K562 (cell line): ENCODE data around the gene SLC16A4. TPM values are rescaled to one million over a fixed set of nuclear protein-coding genes. Genes with fewer than 3 reads are reported as not detected.

Experiments
- CBX8 ChIP-seq: fragments of 200-600 bp; sonication (generic); IDR thresholded peaks from 2 replicates; pipeline ENCODE4 v1.6.1; 2012; ENCODE audit warnings: borderline replicate concordance, mixed run types, low read depth, mild to moderate bottlenecking, moderate library complexity, mixed read lengths, low read length, control low read depth, inconsistent platforms; ENCODE audit not compliant: poor library complexity, severe bottlenecking; ENCODE audit errors: extremely low read depth
- FOXK2 ChIP-seq, 2 experiments: fragments of 450-650 bp; IDR thresholded peaks in 1 of 2; conservative IDR thresholded peaks in 1 of 2; 2 replicates each; pipeline ENCODE4 v1.6.1; 2016; ENCODE audit warnings: low read depth in 2 of 2, mild to moderate bottlenecking in 1 of 2
- GABPA ChIP-seq: fragments of 200-800 bp; sonication (Bioruptor generic); conservative IDR thresholded peaks from 2 replicates; pipeline ENCODE4 v1.6.1; 2016; ENCODE audit warnings: low read depth, missing genetic modification characterization, missing compliant biosample characterization
- GATAD2B ChIP-seq: fragments of 450-650 bp; IDR thresholded peaks from 2 replicates; pipeline ENCODE4 v1.6.1; 2017; ENCODE audit warnings: mild to moderate bottlenecking, borderline replicate concordance
- IRF1 ChIP-seq: sonication (generic); formaldehyde crosslinking; IDR thresholded peaks from 2 replicates; pipeline ENCODE4 v1.8.0; 2022; ENCODE audit warnings: missing genetic modification reagents, mild to moderate bottlenecking, borderline replicate concordance
- JUN ChIP-seq, 2 experiments: sonication (generic) in 1 of 2; formaldehyde crosslinking in 1 of 2; IDR thresholded peaks; 2 replicates each; pipeline versions ENCODE4 v1.6.1 to v1.8.0; 2012 to 2022; ENCODE audit warnings: borderline replicate concordance in 2 of 2, mild to moderate bottlenecking in 2 of 2, improper control_type of control experiment in 1 of 2, low read depth in 1 of 2, low read length in 1 of 2, missing genetic modification reagents in 1 of 2
- KAT2B ChIP-seq: IDR thresholded peaks from one replicate; pipeline ENCODE4 v1.6.1; 2012; ENCODE audit warnings: low read depth, mild to moderate bottlenecking, control low read depth, inconsistent platforms, low read length, moderate library complexity
- LARP7 ChIP-seq: fragments of 450-650 bp; IDR thresholded peaks from 2 replicates; pipeline ENCODE4 v1.6.1; 2016
- MECOM ChIP-seq: fragments of 250-450 bp; sonication (Bioruptor Pico); IDR thresholded peaks from 2 replicates; pipeline ENCODE4 v1.8.0; 2022; ENCODE audit warnings: inconsistent platforms
- MEF2A ChIP-seq: IDR thresholded peaks from 2 replicates; pipeline ENCODE4 v1.6.1; 2011; ENCODE audit warnings: low read depth, mild to moderate bottlenecking, low read length, moderate library complexity; ENCODE audit not compliant: control insufficient read depth
- NCOA1 ChIP-seq: fragments of 450-650 bp; IDR thresholded peaks from 2 replicates; pipeline ENCODE4 v1.6.1; 2016; ENCODE audit warnings: low read depth
- PHF8 ChIP-seq: fragments of 200-600 bp; sonication (generic); IDR thresholded peaks from 2 replicates; pipeline ENCODE4 v1.6.1; 2012; ENCODE audit warnings: mixed run types, mild to moderate bottlenecking, inconsistent platforms, low read length, moderate library complexity, borderline replicate concordance
- PREB ChIP-seq: sonication (generic); formaldehyde crosslinking; IDR thresholded peaks from 2 replicates; pipeline ENCODE4 v1.8.1; 2023; ENCODE audit warnings: mild to moderate bottlenecking, missing genetic modification reagents
- SIN3B ChIP-seq: fragments of 450-650 bp; IDR thresholded peaks from 2 replicates; pipeline ENCODE4 v1.6.1; 2017; ENCODE audit warnings: low read depth, mild to moderate bottlenecking, moderate library complexity
- TBP ChIP-seq: optimal IDR thresholded peaks from 2 replicates; pipeline ENCODE3; 2011; ENCODE audit warnings: low read depth, low read length, improper control_type of control experiment
- ZFP1 ChIP-seq: fragments of 450-650 bp; formaldehyde crosslinking; IDR thresholded peaks from 2 replicates; pipeline ENCODE4 v1.4.0; 2020; ENCODE audit warnings: mild to moderate bottlenecking, mixed read lengths
- ZFP36 ChIP-seq: fragments of 150-350 bp; IDR thresholded peaks from 2 replicates; pipeline ENCODE4 v1.6.1; 2018; ENCODE audit warnings: low read length, low read depth; ENCODE audit not compliant: partially characterized antibody
- polyA plus RNA-seq, 8 experiments: library from polyadenylated mRNA; depleted of rRNA in 4 of 8; stranded (reverse) in 5 of 8; unstranded in 3 of 8; fragments of >200 nt; fragmentation: Nextera tagmentation in 2 of 8; fragmentation: Illumina TruSeq in 1 of 8; extraction: Ambion mirVana in 2 of 8; extraction: Trizol in 1 of 8; gene quantifications; 2 replicates each; pipeline versions ENCODE4 v1.2.1 to v1.2.3, GENCODE V29; 2011 to 2014; ENCODE audit warnings: inconsistent platforms in 1 of 8, missing spikeins in 1 of 8
- total RNA-seq, 7 experiments: library from RNA; depleted of rRNA in 6 of 7; stranded (reverse); fragments of >200 nt in 6 of 7; fragmentation: Illumina TruSeq in 2 of 7; extraction: Trizol in 2 of 7; gene quantifications; 2 replicates each; pipeline versions ENCODE4 v1.2.1 to v1.2.3, GENCODE V29; 2011 to 2021; ENCODE audit warnings: low replicate concordance in 1 of 7
- TF ChIP-seq, protein P1 (sequence below): sonication (generic); formaldehyde crosslinking; IDR thresholded peaks from 2 replicates; pipeline ENCODE4 v1.8.0; 2023; ENCODE audit warnings: missing genetic modification reagents, mild to moderate bottlenecking, borderline replicate concordance

SLC16A4 gene
- total and polyA plus RNA-seq, 9 of the 15 experiments (the other 6 are each of a cell fraction or from before 2014, with no cell fraction given) = 0.04 to 0.31 (median 0.18) TPM; not detected in 1

- TF ChIP-seq, protein P1, sequence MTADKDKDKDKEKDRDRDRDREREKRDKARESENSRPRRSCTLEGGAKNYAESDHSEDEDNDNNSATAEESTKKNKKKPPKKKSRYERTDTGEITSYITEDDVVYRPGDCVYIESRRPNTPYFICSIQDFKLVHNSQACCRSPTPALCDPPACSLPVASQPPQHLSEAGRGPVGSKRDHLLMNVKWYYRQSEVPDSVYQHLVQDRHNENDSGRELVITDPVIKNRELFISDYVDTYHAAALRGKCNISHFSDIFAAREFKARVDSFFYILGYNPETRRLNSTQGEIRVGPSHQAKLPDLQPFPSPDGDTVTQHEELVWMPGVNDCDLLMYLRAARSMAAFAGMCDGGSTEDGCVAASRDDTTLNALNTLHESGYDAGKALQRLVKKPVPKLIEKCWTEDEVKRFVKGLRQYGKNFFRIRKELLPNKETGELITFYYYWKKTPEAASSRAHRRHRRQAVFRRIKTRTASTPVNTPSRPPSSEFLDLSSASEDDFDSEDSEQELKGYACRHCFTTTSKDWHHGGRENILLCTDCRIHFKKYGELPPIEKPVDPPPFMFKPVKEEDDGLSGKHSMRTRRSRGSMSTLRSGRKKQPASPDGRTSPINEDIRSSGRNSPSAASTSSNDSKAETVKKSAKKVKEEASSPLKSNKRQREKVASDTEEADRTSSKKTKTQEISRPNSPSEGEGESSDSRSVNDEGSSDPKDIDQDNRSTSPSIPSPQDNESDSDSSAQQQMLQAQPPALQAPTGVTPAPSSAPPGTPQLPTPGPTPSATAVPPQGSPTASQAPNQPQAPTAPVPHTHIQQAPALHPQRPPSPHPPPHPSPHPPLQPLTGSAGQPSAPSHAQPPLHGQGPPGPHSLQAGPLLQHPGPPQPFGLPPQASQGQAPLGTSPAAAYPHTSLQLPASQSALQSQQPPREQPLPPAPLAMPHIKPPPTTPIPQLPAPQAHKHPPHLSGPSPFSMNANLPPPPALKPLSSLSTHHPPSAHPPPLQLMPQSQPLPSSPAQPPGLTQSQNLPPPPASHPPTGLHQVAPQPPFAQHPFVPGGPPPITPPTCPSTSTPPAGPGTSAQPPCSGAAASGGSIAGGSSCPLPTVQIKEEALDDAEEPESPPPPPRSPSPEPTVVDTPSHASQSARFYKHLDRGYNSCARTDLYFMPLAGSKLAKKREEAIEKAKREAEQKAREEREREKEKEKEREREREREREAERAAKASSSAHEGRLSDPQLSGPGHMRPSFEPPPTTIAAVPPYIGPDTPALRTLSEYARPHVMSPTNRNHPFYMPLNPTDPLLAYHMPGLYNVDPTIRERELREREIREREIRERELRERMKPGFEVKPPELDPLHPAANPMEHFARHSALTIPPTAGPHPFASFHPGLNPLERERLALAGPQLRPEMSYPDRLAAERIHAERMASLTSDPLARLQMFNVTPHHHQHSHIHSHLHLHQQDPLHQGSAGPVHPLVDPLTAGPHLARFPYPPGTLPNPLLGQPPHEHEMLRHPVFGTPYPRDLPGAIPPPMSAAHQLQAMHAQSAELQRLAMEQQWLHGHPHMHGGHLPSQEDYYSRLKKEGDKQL (CRISPR knock-in tag) = no peak
- TF ChIP-seq GABPA (tag) (no peak; the same call in 1 of the 2 replicates), PHF8 (peak; percentile 88; the same call in 1 of the 2 replicates), SIN3B (peak; percentile 82; the same call in 1 of the 2 replicates), MEF2A (0 out of 2 replicates have a peak, but pooled peaks have one; percentile 19), LARP7 (no peak), KAT2B (peak; percentile 84), ZFP36 (no peak), MECOM (CRISPR knock-in tag) (no peak), TBP (peak; percentile 67), FOXK2 (conservative IDR thresholded peaks at IDR 0.05 in 1 of 2, IDR thresholded peaks at IDR 0.05 in 1 of 2; ENCODE audit: low read depth in 2 of 2) (peak; percentile 10 to 60; a peak in 3 of 4 replicates), ZFP1 (no peak), JUN (IDR thresholded peaks at IDR 0.05; ENCODE audit: borderline replicate concordance, low read depth, low read length) (peak; percentile 67; the same call in 1 of the 2 replicates), JUN (CRISPR knock-in tag; IDR thresholded peaks at IDR 0.05; ENCODE audit: borderline replicate concordance) (no peak), CBX8 (no peak), PREB (no peak), NCOA1 (peak; percentile 56; the same call in 1 of the 2 replicates), IRF1 (CRISPR knock-in tag) (0 out of 2 replicates have a peak, but pooled peaks have one; percentile 17), GATAD2B (peak; percentile 91; the same call in 1 of the 2 replicates)
Observed at GRCh38 chr1:110338309-110338885, 52.4 kb downstream of the SLC16A4 start (continued).
